GM19193 (cell line): Measurements from ENCODE around the gene SLC16A4.

ENCODE experiments used
- POLR2A ChIP-seq: IDR thresholded peaks from 4 replicates; pipeline ENCODE4 v1.6.1; 2011; ENCODE audit not compliant: insufficient read depth, insufficient read length; ENCODE audit errors: extremely low read depth

Gene SLC16A4

DNA sequence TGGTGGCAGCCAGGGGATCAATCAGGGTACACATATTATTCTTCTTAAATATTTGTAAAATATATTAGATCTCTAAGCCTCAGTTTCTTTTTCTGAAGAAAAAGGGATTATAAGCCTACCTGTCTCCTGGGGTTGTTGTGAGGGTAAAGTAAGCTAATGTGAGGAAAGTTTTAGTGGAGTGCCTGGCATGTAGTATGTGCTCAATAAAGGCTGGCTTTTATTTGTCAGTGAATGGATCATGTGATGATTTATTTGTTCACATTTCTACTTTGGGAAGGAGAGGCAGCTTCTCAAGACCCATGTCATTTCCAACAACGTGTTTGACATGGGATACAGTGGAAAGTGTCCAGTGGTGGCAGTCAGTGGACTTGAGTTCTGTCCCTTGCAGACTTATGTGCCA lies 64.0 kb downstream of the SLC16A4 start:
- TF ChIP-seq POLR2A: no peak

DNA sequence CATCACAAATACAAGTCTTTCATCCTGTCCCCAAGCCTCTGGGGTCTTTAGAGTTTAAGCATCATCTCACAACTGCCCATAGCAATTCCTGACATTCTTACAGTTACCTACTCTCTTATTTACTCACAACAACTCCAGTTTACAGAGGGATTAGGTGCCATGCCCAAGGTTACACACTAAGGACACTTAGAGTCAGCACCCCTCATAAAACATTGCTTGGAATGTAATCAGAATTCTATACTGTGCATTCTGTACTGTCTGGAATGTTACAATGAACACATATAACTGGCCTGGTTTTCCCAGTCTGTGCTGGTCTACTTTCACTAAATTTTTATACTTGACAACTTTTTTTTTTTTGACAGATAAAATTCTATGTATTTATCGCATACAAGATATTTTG lies 66.2 kb downstream of the SLC16A4 start:
- no peak for TF ChIP-seq POLR2A

DNA sequence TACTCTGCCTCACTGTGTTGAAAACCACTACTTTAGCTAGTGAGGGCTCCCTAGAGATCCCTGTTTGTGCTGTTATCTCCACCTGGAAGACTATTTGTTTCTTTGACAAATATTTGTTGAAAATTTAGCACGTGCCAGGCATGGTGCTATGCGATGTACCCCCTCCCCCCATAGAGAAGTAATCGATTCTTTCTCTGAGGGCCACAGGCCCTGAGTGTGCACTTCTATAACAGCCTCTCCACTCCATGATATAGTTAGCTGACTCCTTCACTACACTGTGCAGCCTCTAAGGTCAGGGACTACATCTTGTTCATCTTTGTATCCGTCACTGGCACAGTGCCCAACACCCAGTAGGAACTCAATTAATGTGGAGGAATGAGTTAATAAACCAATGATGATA lies 69.0 kb downstream of the SLC16A4 start:
- no peak for TF ChIP-seq POLR2A

DNA sequence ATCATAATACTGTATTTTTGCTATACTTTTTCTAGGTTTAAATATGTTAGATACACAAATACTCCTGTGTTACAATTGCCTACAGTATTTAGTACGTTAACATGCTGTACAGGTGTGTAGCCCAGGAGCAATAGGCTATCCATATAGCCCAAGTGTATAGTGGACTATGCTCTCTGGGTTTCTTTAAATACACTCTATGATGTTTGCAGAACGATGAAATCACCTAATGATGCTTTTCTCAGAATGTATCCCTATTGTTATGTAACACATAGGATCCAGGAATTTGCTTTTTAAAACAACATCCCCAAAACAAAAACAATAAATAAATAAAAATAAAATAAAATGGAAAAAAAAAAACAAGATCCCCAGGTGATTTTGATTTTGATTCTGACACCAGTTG lies 69.8 kb downstream of the SLC16A4 start:
- no peak for TF ChIP-seq POLR2A

DNA sequence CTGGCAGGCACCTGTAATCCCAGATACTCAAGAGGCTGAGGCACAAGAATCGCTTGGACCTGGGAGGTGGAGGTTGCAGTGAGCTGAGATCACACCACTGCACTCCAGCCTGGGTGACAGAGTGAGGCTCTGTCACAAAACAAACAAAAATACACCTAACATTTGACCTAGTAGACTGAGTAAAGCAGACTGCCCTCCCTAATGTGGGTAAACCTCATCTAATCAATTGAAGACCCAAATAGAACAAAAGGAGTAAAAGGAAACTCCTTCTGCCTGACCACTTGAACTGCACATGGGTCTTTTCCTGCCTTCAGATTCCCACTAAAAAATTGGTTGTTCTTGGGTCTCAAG lies 70.7 kb downstream of the SLC16A4 start:
- no peak for TF ChIP-seq POLR2A

DNA sequence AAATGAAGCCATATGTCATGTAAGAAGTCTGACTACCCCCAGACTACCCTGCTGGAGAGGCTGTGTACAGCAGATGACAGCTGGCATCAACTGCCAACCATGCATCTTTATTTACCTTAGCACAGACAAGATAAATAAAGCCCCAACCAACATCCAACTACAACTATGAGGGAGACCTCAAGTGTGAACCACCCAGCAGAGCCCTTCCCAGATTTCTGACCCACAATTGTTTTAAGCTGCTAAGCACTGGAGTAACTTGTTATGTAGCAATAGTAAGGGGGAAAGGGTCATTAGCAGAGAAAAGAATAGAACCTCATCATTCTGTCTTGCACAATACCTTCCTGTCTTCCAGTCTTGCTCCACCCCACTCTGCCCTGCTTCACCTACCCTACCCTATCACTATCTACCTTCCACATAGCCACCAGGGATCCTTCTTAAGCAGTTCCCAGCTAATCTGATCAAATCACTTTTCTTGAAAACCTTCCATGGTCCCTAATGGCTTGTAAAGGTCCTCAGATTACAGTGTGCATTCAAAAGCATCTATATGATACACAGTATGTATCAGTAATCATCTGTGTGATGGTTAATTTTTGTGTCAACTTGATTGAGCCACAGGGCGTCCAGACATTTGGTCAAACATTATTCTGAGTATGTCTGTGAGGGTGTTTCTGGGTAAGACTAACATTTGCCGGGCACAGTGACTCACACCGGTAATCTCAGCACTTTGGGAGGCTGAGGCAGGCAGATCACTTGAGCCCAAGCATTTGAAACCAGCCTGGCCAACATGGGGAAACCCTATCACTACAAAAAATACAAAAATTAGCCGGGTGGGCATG lies 71.3 kb downstream of the SLC16A4 start:
- TF ChIP-seq POLR2A: no peak

DNA sequence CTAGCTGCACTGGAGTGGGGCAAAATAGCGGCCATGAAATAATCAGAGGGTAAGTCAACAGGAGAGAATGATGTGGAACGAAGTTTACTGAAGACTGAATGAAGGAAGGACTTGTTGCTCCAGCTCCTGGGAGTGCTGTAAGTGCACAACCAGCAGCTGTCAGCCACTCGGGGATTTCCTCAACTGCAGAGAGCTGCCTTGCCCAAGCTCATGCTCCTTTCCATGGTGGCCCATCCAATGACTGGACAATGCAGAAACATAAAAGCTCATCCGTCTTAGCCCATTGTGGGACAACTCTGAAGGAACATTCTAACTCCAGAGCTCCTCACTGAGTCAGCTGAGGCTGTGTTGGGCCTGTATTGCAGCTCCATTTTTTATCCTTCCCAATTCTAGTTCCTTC lies 72.8 kb downstream of the SLC16A4 start:
- TF ChIP-seq POLR2A: no peak

DNA sequence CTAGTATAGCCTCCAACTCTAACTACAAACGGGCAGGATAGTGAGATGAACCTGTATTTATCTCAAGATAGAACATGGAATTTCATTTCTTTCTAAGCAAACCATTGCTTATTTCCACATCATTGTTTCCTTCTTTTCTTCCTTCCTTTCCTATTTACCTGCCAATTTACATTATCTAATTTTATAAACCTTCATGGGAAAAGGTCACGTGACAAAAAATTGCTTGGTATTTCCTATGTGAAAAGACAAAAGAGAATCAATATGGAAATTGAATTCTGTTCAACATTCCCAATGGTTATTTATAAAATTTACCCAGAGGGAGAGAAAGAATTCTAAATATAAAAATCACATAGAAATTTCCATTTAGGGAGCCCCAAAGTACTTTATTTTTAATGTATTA lies 74.1 kb downstream of the SLC16A4 start:
- no peak for TF ChIP-seq POLR2A
